ENCODE results near the gene ZNF534.

GRCh38 chr19:52410276-52410675, 18.7 kb upstream of the ZNF534 start:
- TF ChIP-seq CTCF (IDR thresholded peaks at IDR 0.05 in 4 of 5, conservative IDR thresholded peaks at IDR 0.05 in 1 of 5) = no peak
- no peak for TF ChIP-seq POLR2A (IDR thresholded peaks at IDR 0.05)

Data from gastrocnemius medialis (tissue), 4 donors.